Measurements from ENCODE around the gene MAST3. TPM values are rescaled to one million over a fixed set of nuclear protein-coding genes. Genes with fewer than 3 reads are reported as not detected.
"Not testable (repeated sequence)": the region's sequence is repeated elsewhere in the genome, so short reads cannot be mapped to it uniquely, and the experiment has no call there.

MAST3 gene
- total RNA-seq, 2 experiments from 2014 or later: 22.9 to 25.1 TPM

DNA sequence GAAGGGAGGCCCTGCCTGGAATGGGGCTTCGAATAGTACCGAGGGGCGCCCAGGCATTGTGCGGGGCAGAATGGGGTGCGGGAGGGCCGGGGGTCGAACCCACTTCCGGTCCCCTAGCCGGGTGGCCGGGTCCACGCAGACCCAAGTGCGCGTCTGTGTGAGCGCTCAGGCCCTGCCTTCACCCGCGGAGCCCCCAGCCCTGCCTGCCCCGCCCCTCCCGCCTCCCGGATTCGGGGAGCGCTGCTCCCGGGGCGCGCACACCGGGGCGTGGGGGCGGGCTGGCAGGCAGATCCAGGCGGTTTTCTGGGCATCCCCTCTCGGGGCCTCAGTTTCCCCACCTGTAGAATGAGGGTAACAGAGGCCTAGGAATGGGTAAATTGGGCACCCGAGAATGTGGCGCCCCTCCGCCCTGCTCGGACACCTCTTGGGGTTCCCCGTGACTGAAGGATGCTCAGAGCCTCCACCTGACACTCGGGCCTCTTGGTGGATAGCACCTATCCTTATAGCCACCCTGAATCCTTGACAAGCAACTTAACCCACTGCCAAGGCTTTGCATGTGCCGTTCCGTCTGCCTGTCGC lies 56.1 kb downstream of the MAST3 start:
- Mint-ChIP-seq H3K9me3 (ENCODE audit: insufficient read depth) (no peaks in the 10 kb centered on the region), H3K27me3 (ENCODE audit: low read depth) (no peaks in the 10 kb centered on the region), H3K4me3 (peak overlapping the region; percentile 79), H3K36me3 (ENCODE audit: low read depth) (peaks cover 13% of the 10 kb centered on the region), H3K4me1 (ENCODE audit: low read depth) (peaks cover 25% of the 10 kb centered on the region), H3K27ac (peak overlapping the region; percentile 78)
- ATAC-seq (no peak), DNase-seq (no peak)
- ChIA-PET POLR2A (no interaction called here), CTCF (interaction anchor here (1.6 kb wide), 1 partner anchor 35 kb away, joined by 4 read pairs; no protein-coding TSS in a partner anchor)

DNA sequence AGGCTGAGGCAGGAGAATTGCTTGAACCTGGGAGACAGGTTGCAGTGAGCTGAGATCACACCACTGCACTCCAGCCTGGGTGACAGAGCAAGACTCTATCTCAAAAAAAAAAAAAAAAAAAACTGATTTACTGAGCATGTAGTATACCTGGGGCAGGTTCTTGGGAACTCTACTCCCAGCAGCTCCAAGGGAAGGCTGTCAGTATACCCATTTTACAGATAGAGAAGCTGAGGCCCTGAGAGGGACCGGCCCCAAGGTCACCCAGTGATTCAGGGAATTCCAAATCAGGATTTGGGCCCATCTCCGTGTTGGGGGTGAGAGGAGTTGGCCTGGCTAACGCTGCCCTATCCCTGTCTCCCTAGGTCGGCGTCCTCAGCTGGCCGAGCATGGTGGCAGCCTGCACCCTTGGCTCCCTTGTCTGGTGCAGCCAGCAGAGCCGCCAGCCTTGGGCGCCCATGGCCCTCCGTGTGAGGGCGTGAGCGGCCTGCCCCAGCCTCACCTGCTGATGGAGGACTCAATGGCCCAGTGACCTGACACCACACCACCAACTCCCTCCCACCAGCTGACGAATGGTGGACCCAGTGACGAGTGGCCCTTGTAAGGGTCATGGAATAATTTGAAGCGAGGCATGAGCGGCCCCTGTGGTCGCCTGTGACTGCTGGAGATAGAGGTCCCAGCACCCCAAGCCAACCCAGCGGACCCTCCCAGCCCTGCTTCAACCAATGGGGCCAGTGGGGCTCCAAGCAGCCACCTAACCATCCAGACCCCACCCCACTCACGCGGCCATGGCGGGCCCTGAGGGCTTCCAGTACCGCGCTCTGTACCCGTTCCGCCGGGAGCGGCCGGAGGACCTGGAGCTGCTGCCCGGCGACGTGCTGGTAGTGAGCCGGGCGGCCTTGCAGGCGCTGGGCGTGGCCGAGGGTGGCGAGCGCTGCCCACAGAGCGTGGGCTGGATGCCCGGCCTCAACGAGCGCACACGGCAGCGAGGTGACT lies 57.8 kb downstream of the MAST3 start:
- no peak for ATAC-seq
- no peak for DNase-seq
- Mint-ChIP-seq H3K27ac (no peak overlapping the region), H3K4me3 (no peak overlapping the region), H3K36me3 (ENCODE audit: low read depth) (peaks cover 7% of the 10 kb centered on the region), H3K27me3 (ENCODE audit: low read depth) (no peaks in the 10 kb centered on the region), H3K4me1 (ENCODE audit: low read depth) (peaks cover 24% of the 10 kb centered on the region), H3K9me3 (ENCODE audit: insufficient read depth) (no peaks in the 10 kb centered on the region)
- POLR2A ChIA-PET: no interaction called here
- CTCF ChIA-PET: interaction anchor here (0.9 to 1.6 kb wide), 2 partner anchors 13 to 36 kb away, joined by 3 to 4 read pairs; no protein-coding TSS in a partner anchor

DNA sequence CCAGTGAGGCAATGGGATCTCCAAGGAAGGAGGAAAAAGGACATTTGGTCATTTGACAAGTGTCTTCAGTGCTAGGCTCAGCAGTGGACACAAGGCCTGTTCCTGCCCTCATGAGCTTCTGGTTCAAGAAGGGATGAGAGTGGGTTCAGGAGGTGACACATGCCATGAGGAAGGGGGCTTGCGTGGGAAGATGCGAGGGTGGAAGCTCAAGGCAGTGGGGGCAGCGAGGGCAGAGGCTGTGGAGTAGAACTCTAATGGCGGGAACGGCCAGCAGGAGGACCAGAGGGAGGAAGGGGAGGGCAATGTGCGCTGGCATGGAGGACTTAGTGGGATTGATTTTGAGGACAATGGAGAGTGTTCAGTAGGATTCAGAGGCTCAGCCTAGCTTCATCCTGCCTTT lies 58.7 kb downstream of the MAST3 start:
- DNase-seq: no peak
- H3K27ac Mint-ChIP-seq: no peak overlapping the region
- no peaks in the 10 kb centered on the region for H3K27me3 Mint-ChIP-seq (ENCODE audit: low read depth)
- no peak overlapping the region for H3K4me3 Mint-ChIP-seq
- no peaks in the 10 kb centered on the region for H3K9me3 Mint-ChIP-seq (ENCODE audit: insufficient read depth)
- H3K4me1 Mint-ChIP-seq (ENCODE audit: low read depth): peaks cover 27% of the 10 kb centered on the region
- peaks cover 4% of the 10 kb centered on the region for H3K36me3 Mint-ChIP-seq (ENCODE audit: low read depth)
- ATAC-seq: no peak
- POLR2A ChIA-PET: interaction anchor here (0.6 to 0.7 kb wide), 2 partner anchors 39 to 68 kb away, joined by 3 read pairs; no protein-coding TSS in a partner anchor
- CTCF ChIA-PET: interaction anchor here (0.9 kb wide), 1 partner anchor 12 kb away, joined by 3 read pairs; no protein-coding TSS in a partner anchor

DNA sequence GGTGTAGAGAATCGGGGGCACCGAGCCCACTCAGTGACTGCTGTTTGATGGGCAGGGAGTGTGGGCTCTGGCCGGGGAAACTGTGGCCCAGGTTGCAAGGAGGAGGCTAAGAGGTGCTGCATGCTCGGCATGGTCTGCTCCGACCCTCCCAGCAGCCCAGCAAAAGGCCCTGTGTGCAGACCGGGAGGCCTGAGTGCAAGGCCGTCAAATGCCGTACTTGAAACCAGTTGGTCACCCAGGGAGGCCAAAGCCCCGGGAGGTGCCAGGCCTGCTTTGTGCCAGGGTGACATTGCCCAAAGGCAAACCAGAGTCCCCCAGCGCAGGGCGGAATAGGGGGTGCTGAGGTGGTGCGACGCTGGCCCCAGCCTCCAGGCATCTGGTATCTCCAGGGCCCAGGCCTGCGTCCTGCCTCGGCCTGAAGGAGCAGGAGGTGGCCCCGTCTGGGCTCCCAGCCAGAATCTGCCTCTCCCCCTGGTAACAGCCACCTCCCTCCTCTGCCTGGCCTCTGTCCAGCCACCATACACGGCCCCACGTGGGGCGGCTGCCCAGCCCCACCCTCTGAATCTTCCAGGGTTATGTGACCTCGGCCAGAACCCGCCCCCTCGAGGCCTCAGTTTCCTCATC lies 59.4 kb downstream of the MAST3 start:
- H3K9me3 Mint-ChIP-seq (ENCODE audit: insufficient read depth): no peaks in the 10 kb centered on the region
- DNase-seq (no peak), ATAC-seq (no peak)
- no peak overlapping the region for H3K27ac Mint-ChIP-seq
- H3K36me3 Mint-ChIP-seq (ENCODE audit: low read depth): peaks cover 4% of the 10 kb centered on the region
- POLR2A ChIA-PET: no interaction called here
- CTCF ChIA-PET: interaction anchor here (0.9 to 1.6 kb wide), 2 partner anchors 11 kb away, joined by 3 to 6 read pairs; no protein-coding TSS in a partner anchor
- H3K4me1 Mint-ChIP-seq (ENCODE audit: low read depth): peaks cover 23% of the 10 kb centered on the region
- no peaks in the 10 kb centered on the region for H3K27me3 Mint-ChIP-seq (ENCODE audit: low read depth)
- no peak overlapping the region for H3K4me3 Mint-ChIP-seq

DNA sequence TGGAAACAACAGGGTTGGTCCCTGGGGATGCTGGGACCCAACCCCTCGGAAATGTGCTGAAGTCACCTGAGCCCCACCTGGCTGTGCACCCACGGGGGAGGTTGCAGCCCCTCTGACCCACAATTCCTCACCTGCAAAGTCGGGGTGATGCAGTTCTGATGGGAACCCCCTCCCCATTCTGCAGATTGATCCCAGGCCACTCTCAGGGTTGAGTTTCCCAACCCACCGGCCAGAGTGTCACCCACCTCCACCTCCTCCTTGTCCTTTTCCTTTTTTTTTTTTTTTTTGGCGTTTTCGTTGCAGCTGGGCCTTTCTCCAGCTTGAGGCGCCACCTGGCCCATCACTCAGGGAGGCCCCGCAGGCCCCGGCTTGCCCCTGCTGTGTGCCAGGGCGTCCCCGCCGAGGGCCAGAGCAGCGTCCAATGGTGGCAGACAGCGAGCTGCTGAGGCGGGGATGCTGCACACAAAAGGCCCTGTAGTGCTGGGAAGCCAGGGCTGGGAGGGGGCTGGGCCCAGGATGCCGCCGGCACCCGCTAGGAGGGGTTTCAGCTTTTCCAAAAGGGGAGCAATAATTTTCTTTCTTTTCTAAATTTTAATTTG lies 60.0 kb downstream of the MAST3 start:
- DNase-seq (no peak), ATAC-seq (no peak)
- Mint-ChIP-seq H3K9me3 (ENCODE audit: insufficient read depth) (no peaks in the 10 kb centered on the region), H3K4me1 (ENCODE audit: low read depth) (peaks cover 20% of the 10 kb centered on the region), H3K36me3 (ENCODE audit: low read depth) (peaks cover 2% of the 10 kb centered on the region), H3K4me3 (no peak overlapping the region), H3K27me3 (ENCODE audit: low read depth) (no peaks in the 10 kb centered on the region), H3K27ac (no peak overlapping the region)
- ChIA-PET CTCF (interaction anchor here (1.6 kb wide), 1 partner anchor 10 kb away, joined by 6 read pairs; no protein-coding TSS in a partner anchor), POLR2A (no interaction called here)

DNA sequence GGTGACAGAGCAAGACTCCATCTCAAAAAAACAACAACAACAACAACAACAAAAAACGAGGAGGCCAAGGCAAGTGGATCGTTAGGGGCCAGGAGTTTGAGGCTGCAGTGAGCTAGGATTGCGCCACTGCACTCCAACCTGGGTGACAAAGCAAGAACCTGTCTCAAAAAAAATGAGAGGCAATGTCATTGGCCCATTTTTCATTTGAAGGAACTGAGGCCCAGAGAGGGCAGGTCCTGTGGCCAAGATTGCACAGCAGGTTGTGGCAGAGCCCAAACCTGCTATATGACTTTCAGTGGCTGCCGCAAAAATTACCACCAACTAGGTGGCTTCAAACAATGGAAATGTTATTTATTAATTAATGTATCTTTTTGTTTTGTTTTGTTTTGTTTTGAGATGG lies 60.9 kb downstream of the MAST3 start:
- H3K27me3 Mint-ChIP-seq (ENCODE audit: low read depth): no peaks in the 10 kb centered on the region
- POLR2A ChIA-PET: no interaction called here
- DNase-seq (no peak), ATAC-seq (no peak)
- no peaks in the 10 kb centered on the region for H3K9me3 Mint-ChIP-seq (ENCODE audit: insufficient read depth)
- CTCF ChIA-PET: interaction anchor here (0.7 to 1.6 kb wide), 2 partner anchors 9 to 114 kb away, joined by 3 to 6 read pairs; no protein-coding TSS in a partner anchor
- peaks cover 20% of the 10 kb centered on the region for H3K4me1 Mint-ChIP-seq (ENCODE audit: low read depth)
- H3K4me3 Mint-ChIP-seq: no peak overlapping the region
- H3K36me3 Mint-ChIP-seq (ENCODE audit: low read depth): peaks cover 2% of the 10 kb centered on the region
- no peak overlapping the region for H3K27ac Mint-ChIP-seq

DNA sequence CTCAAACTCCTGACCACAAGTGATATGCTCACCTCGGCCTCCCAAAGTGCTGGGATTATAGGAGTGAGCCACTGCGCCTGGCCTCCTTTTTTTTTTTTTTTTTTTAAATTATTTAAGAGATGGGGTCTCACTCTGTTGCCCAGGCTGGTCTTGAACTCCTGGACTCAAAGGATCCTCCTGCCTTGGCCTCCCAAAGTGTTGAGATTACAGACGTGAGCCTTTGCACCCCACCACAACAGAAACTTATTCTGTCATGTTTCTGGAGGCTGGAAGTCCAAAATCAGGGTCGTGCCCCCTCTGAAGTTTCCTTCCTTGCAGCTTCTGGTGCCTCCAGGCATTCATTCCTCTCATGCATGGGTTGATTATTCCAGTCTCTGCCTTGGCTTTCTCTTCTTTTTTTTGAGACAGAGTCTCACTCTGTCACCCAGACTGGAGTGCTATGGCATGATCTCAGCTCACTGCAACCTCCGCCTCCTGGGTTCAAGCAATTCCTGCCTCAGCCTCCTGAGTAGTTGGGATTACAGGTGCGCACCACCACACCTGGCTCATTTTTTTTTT lies 61.6 kb downstream of the MAST3 start:
- H3K27me3 Mint-ChIP-seq (ENCODE audit: low read depth); H3K36me3 Mint-ChIP-seq (ENCODE audit: low read depth); ATAC-seq; H3K4me3 Mint-ChIP-seq; DNase-seq; H3K27ac Mint-ChIP-seq; H3K9me3 Mint-ChIP-seq (ENCODE audit: insufficient read depth); POLR2A ChIA-PET: not testable (repeated sequence)
- CTCF ChIA-PET: interaction anchor here (1.0 kb wide), 1 partner anchor 46 kb away, joined by 3 read pairs; no protein-coding TSS in a partner anchor
- peaks cover 16% of the 10 kb centered on the region for H3K4me1 Mint-ChIP-seq (ENCODE audit: low read depth)

DNA sequence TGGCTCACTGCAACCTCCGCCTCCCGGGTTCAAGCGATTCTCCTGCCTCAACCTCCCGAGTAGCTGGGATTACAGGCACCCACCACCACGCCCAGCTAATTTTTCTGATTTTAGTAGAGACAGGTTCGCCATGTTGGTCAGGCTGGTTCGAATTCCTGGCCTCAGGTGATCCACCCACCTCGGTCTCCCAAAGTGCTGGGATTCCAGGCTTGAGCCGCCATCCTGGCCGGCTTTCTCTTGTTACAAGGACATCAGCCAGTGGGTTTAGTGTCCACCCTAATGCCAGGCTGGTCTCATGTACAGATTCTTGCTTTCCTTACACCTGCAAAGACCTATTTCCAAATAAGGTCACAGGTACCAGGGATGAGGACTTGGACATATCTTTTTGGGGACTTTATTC lies 62.2 kb downstream of the MAST3 start:
- Mint-ChIP-seq H3K4me3 (no peak overlapping the region), H3K27me3 (ENCODE audit: low read depth) (no peaks in the 10 kb centered on the region), H3K4me1 (ENCODE audit: low read depth) (peaks cover 11% of the 10 kb centered on the region), H3K9me3 (ENCODE audit: insufficient read depth) (no peaks in the 10 kb centered on the region), H3K36me3 (ENCODE audit: low read depth) (peaks cover 2% of the 10 kb centered on the region), H3K27ac (no peak overlapping the region)
- POLR2A ChIA-PET: interaction anchor here (1.7 kb wide), 1 partner anchor 8 kb away, joined by 8 read pairs; the partner anchor contains the start of gene PIK3R2
- CTCF ChIA-PET: interaction anchor here (0.7 to 2.2 kb wide), 10 partner anchors 11 to 115 kb away, joined by 3 to 6 read pairs (median 4); no protein-coding TSS in a partner anchor
- no peak for DNase-seq
- ATAC-seq: no peak

DNA sequence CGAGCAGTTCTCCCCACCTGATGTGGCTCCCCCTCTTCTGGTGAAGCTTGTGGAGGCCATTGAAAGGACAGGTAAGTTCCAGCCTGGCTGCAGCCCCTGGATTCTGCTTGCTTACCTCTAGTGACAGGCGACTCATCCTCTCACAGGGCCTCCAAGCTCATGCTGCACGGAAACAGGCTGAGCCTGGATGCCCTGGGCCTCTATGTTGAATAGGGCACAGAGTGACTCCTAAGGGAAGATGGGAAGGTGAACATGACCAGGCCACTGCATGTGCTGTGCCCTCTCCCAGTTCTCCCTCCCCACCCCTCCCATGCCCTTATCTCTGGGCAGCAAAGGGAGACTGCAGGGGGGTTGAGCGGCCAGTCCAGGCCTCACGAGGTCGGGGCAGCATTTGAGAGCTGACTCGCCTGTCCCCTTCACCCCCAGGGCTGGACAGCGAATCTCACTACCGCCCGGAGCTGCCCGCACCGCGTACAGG lies 63.0 kb downstream of the MAST3 start:
- Mint-ChIP-seq H3K27ac (peak overlapping the region; percentile 70), H3K9me3 (ENCODE audit: insufficient read depth) (no peaks in the 10 kb centered on the region), H3K4me1 (ENCODE audit: low read depth) (peaks cover 11% of the 10 kb centered on the region), H3K4me3 (peak overlapping the region; percentile 63), H3K27me3 (ENCODE audit: low read depth) (no peaks in the 10 kb centered on the region), H3K36me3 (ENCODE audit: low read depth) (peaks cover 2% of the 10 kb centered on the region)
- DNase-seq (no peak), ATAC-seq (no peak)
- ChIA-PET CTCF (interaction anchor here (0.7 to 2.2 kb wide), 13 partner anchors 8 to 223 kb away, joined by 3 to 7 read pairs (median 3); partner anchors contain the start of gene PIK3R2), POLR2A (interaction anchor here (0.9 to 1.7 kb wide), 2 partner anchors 9 to 70 kb away, joined by 3 to 8 read pairs; partner anchors contain the start of gene PIK3R2)

DNA sequence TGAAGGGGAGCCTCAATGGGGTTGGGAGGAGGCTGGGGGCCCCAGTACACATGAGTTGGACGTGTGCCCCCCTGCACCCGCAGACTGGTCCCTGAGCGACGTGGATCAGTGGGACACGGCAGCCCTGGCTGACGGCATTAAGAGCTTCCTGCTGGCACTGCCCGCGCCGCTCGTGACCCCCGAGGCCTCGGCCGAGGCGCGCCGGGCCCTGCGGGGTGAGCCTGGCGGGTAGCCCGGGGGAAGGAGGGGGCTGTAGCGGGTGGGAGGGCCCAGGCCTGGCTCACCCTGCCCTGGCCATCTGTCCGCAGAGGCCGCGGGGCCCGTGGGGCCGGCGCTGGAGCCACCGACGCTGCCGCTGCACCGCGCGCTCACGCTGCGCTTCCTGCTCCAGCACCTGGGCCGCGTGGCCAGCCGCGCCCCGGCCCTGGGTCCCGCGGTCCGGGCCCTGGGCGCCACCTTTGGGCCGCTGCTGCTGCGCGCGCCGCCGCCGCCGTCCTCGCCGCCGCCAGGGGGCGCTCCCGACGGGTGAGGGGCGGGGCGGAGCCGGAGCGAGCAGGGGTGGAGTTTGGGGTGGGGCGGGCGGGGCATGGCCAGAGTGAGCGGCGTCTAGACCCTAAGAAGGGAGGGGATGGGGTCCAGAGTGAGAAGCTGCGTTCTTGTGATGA lies 63.5 kb downstream of the MAST3 start:
- CTCF ChIA-PET: interaction anchor here (0.7 to 2.2 kb wide), 13 partner anchors 9 to 223 kb away, joined by 3 to 7 read pairs (median 3); partner anchors contain the start of gene PIK3R2
- Mint-ChIP-seq H3K9me3 (ENCODE audit: insufficient read depth) (no peaks in the 10 kb centered on the region), H3K4me1 (ENCODE audit: low read depth) (peaks cover 11% of the 10 kb centered on the region), H3K36me3 (ENCODE audit: low read depth) (peaks cover 2% of the 10 kb centered on the region), H3K4me3 (peak overlapping the region; percentile 63), H3K27ac (peak overlapping the region; percentile 70), H3K27me3 (ENCODE audit: low read depth) (no peaks in the 10 kb centered on the region)
- peak; percentile 79 for DNase-seq
- ATAC-seq: peak; percentile 96
- POLR2A ChIA-PET: interaction anchor here (0.9 to 1.7 kb wide), 2 partner anchors 9 to 70 kb away, joined by 3 to 8 read pairs; partner anchors contain the start of gene PIK3R2

Measured in activated CD8-positive, alpha-beta T cell treated with anti-CD3 and anti-CD28 coated beads, Interleukin-2, amount 10 ng/mL, durations not matched to agents 7 days and 5 days (primary cell).